H1 (cell line): ENCODE data around the gene BCL11A. TPM values are rescaled to one million over a fixed set of nuclear protein-coding genes. Genes with fewer than 3 reads are reported as not detected.

Source experiments
- CTCF ChIA-PET: fragments of 300-600 bp; sonication (Branson Sonifier 250); formaldehyde crosslinking; loops from one replicate; lab custom pipeline; 2021; ENCODE audit not compliant: partially characterized antibody; lab: Charles Lee
- POLR2A ChIA-PET: fragments of 300-600 bp; sonication (Branson Sonifier 250); formaldehyde crosslinking; loops from one replicate; lab custom pipeline; 2021; ENCODE audit warnings: inconsistent platforms; ENCODE audit not compliant: partially characterized antibody; lab: Charles Lee
- DNase-seq, 2 experiments: peaks; one replicate each; pipeline versions ENCODE4 v3.0.0 to v3.0.0-alpha.2; 2010 to 2022; ENCODE audit warnings: low spot score in 2 of 2, low read depth in 1 of 2, mixed read lengths in 1 of 2
- FAIRE-seq: peaks from 2 replicates; lab custom pipeline; 2011; peaks lifted over from hg19 to GRCh38; lab: Jason Lieb, UNC
- H2AFZ ChIP-seq: 2 replicates; pipeline ENCODE4 v1.8.1; 2012; ENCODE audit warnings: low read length, inconsistent platforms
- H2AK5ac ChIP-seq: 2 replicates; pipeline ENCODE4 v1.6.1; 2013; ENCODE audit warnings: low read depth, low read length
- H2BK120ac ChIP-seq: replicated peaks from 2 replicates; pipeline ENCODE3; 2013; ENCODE audit warnings: low read depth, low read length, inconsistent platforms
- H2BK12ac ChIP-seq: 2 replicates; pipeline ENCODE4 v1.6.1; 2013; ENCODE audit warnings: low read depth, low read length
- H2BK15ac ChIP-seq: 2 replicates; pipeline ENCODE4 v1.6.1; 2013; ENCODE audit warnings: low read length
- H2BK20ac ChIP-seq: 2 replicates; pipeline ENCODE4 v1.6.1; 2013; ENCODE audit warnings: low read length
- H2BK5ac ChIP-seq: 2 replicates; pipeline ENCODE4 v1.6.1; 2013; ENCODE audit warnings: low read depth, low read length
- H3K14ac ChIP-seq: 2 replicates; pipeline ENCODE4 v1.6.1; 2013; ENCODE audit warnings: inconsistent platforms; ENCODE audit not compliant: insufficient read length
- H3K18ac ChIP-seq: 2 replicates; pipeline ENCODE4 v1.6.1; 2013; ENCODE audit warnings: low read length; ENCODE audit errors: extremely low read depth
- H3K23ac ChIP-seq: 2 replicates; pipeline ENCODE4 v1.6.1; 2013; ENCODE audit warnings: inconsistent platforms; ENCODE audit not compliant: insufficient read length
- H3K23me2 ChIP-seq: 2 replicates; pipeline ENCODE4 v1.6.1; 2013; ENCODE audit warnings: low read depth, low read length
- H3K27ac ChIP-seq: 2 replicates; pipeline ENCODE4 v1.6.1; 2011; ENCODE audit warnings: low read depth, low read length, inconsistent platforms
- H3K27me3 ChIP-seq, 4 experiments: replicated peaks in 1 of 4; 1 replicate in 1 of 4; 2 replicates in 3 of 4; pipeline versions ENCODE4 v1.6.1 to v1.8.1; 2011 to 2013; ENCODE audit warnings: low read length in 3 of 4, mild to moderate bottlenecking in 3 of 4, inconsistent platforms in 2 of 4, mixed read lengths in 2 of 4, moderate library complexity in 1 of 4; ENCODE audit not compliant: control insufficient read depth in 3 of 4, insufficient read depth in 3 of 4; ENCODE audit errors: extremely low read depth in 1 of 4
- H3K36me3 ChIP-seq, 4 experiments: 2 replicates each; pipeline versions ENCODE4 v1.6.1 to v1.8.1; 2011 to 2013; ENCODE audit warnings: mild to moderate bottlenecking in 4 of 4, low read length in 3 of 4, moderate library complexity in 2 of 4, control low read depth in 1 of 4, inconsistent platforms in 1 of 4; ENCODE audit not compliant: insufficient read depth in 4 of 4, control insufficient read depth in 2 of 4
- H3K4ac ChIP-seq: replicated peaks from 2 replicates; pipeline ENCODE3; 2013; ENCODE audit warnings: low read length, low read depth, mixed read lengths, inconsistent platforms; ENCODE audit not compliant: insufficient read length
- H3K4me1 ChIP-seq, 4 experiments: replicated peaks in 1 of 4; 1 replicate in 1 of 4; 2 replicates in 3 of 4; pipeline versions ENCODE4 v1.6.1 to v1.8.1; 2011 to 2013; ENCODE audit warnings: low read length in 3 of 4, inconsistent platforms in 2 of 4, mixed read lengths in 1 of 4; ENCODE audit not compliant: insufficient read depth in 4 of 4, control insufficient read depth in 3 of 4
- H3K4me2 ChIP-seq, 2 experiments: 2 replicates each; pipeline versions ENCODE4 v1.6.1 to v1.8.1; 2011 to 2013; ENCODE audit warnings: low read depth in 2 of 2, low read length in 2 of 2, control low read depth in 1 of 2, inconsistent platforms in 1 of 2, mild to moderate bottlenecking in 1 of 2; ENCODE audit not compliant: insufficient read depth in 1 of 2
- H3K4me3 ChIP-seq, 4 experiments: fragments of 200-600, 300-600 bp in 1 of 4; sonication (generic), shearing (Covaris generic), sonication (Bioruptor Twin) in 1 of 4; 2 replicates each; pipeline versions ENCODE4 v1.5.1 to v1.8.1; 2011 to 2016; ENCODE audit warnings: low read length in 4 of 4, low read depth in 3 of 4, control low read depth in 2 of 4, inconsistent platforms in 2 of 4, mild to moderate bottlenecking in 2 of 4, mixed read lengths in 1 of 4, moderate library complexity in 1 of 4; ENCODE audit not compliant: insufficient read depth in 2 of 4; ENCODE audit errors: extremely low read depth in 1 of 4
- H3K56ac ChIP-seq: replicated peaks from 2 replicates; pipeline ENCODE3; 2013; ENCODE audit warnings: low read depth, mild to moderate bottlenecking, mixed read lengths, low read length, inconsistent platforms; ENCODE audit not compliant: insufficient read length
- H3K79me1 ChIP-seq: 2 replicates; pipeline ENCODE4 v1.6.1; 2013; ENCODE audit warnings: low read depth, low read length, control low read depth
- H3K79me2 ChIP-seq, 2 experiments: 2 replicates each; pipeline versions ENCODE4 v1.6.1 to v1.8.1; 2012 to 2013; ENCODE audit warnings: low read length in 2 of 2, mild to moderate bottlenecking in 2 of 2, inconsistent platforms in 1 of 2; ENCODE audit not compliant: insufficient read depth in 2 of 2, control insufficient read depth in 1 of 2
- H3K9ac ChIP-seq, 4 experiments: replicated peaks in 1 of 4; 1 replicate in 1 of 4; 2 replicates in 3 of 4; pipeline versions ENCODE4 v1.6.1 to v1.8.1; 2011 to 2013; ENCODE audit warnings: low read depth in 3 of 4, low read length in 3 of 4, control low read depth in 2 of 4, mild to moderate bottlenecking in 2 of 4, moderate library complexity in 2 of 4, inconsistent platforms in 1 of 4; ENCODE audit errors: extremely low read depth in 1 of 4
- H3K9me3 ChIP-seq, 2 experiments: 2 replicates each; pipeline versions ENCODE4 v1.6.1 to v1.8.1; 2012 to 2013; ENCODE audit warnings: mild to moderate bottlenecking in 2 of 2, moderate library complexity in 2 of 2, control low read depth in 1 of 2, inconsistent platforms in 1 of 2, low read depth in 1 of 2, low read length in 1 of 2, mixed read lengths in 1 of 2; ENCODE audit not compliant: insufficient read depth in 2 of 2
- H4K20me1 ChIP-seq, 2 experiments: replicated peaks in 1 of 2; 2 replicates each; pipeline versions ENCODE3 to v1.8.1; 2011 to 2013; ENCODE audit warnings: inconsistent platforms in 2 of 2, low read length in 2 of 2, mild to moderate bottlenecking in 1 of 2; ENCODE audit not compliant: insufficient read depth in 2 of 2, control insufficient read depth in 1 of 2
- H4K5ac ChIP-seq: 2 replicates; pipeline ENCODE4 v1.6.1; 2013; ENCODE audit warnings: low read length, low read depth, mixed read lengths, inconsistent platforms; ENCODE audit not compliant: insufficient read length
- H4K8ac ChIP-seq: 2 replicates; pipeline ENCODE4 v1.8.0; 2013; ENCODE audit warnings: mild to moderate bottlenecking, moderate library complexity, low read length, inconsistent platforms; ENCODE audit not compliant: insufficient read depth; ENCODE audit errors: extremely low read depth
- H4K91ac ChIP-seq: replicated peaks from 2 replicates; pipeline ENCODE3; 2013; ENCODE audit warnings: low read length, mixed read lengths, inconsistent platforms; ENCODE audit not compliant: insufficient read length
- ASH2L ChIP-seq: fragments of 200-600, 300-600 bp; sonication (generic); IDR thresholded peaks from one replicate; pipeline ENCODE4 v1.7.1; 2017; ENCODE audit warnings: low read length
- BCL11A ChIP-seq, 2 experiments: IDR thresholded peaks; one replicate each; pipeline ENCODE4 v1.6.1; 2011; ENCODE audit warnings: low read depth in 2 of 2, low read length in 2 of 2, mild to moderate bottlenecking in 2 of 2
- CBX5 ChIP-seq: fragments of 300-800, 300-1000 bp; sonication (generic); IDR thresholded peaks from 2 replicates; pipeline ENCODE4 v1.7.1; 2016; ENCODE audit warnings: antibody characterized with exemption, low read length, low read depth
- CEBPB ChIP-seq: IDR thresholded peaks from 2 replicates; pipeline ENCODE4 v1.6.1; 2012; ENCODE audit warnings: low read depth, low read length
- EGR1 ChIP-seq: IDR thresholded peaks from 2 replicates; pipeline ENCODE4 v1.6.1; 2011; ENCODE audit warnings: low read depth, low read length, borderline replicate concordance
- EP300 ChIP-seq, 2 experiments: IDR thresholded peaks; 1 replicate in 1 of 2; 2 replicates in 1 of 2; pipeline ENCODE4 v1.6.1; 2011 to 2012; ENCODE audit warnings: low read depth in 2 of 2, low read length in 2 of 2, mild to moderate bottlenecking in 2 of 2, borderline replicate concordance in 1 of 2, inconsistent platforms in 1 of 2, moderate library complexity in 1 of 2
- GABPA ChIP-seq: IDR thresholded peaks from 2 replicates; pipeline ENCODE4 v1.6.1; 2011; ENCODE audit warnings: mild to moderate bottlenecking, low read length, moderate library complexity, borderline replicate concordance; ENCODE audit not compliant: insufficient read depth
- JUND ChIP-seq: IDR thresholded peaks from 2 replicates; pipeline ENCODE4 v1.6.1; 2011; ENCODE audit warnings: mild to moderate bottlenecking, improper control_type of control experiment, low read length
- KDM1A ChIP-seq: fragments of 200-600, 300-600 bp; sonication (generic); IDR thresholded peaks from 2 replicates; pipeline ENCODE4 v1.7.1; 2016; ENCODE audit warnings: mild to moderate bottlenecking, low read length, borderline replicate concordance
- POLR2AphosphoS5 ChIP-seq: IDR thresholded peaks from 2 replicates; pipeline ENCODE4 v1.6.1; 2011; ENCODE audit warnings: low read depth, low read length
- POU5F1 ChIP-seq: IDR thresholded peaks from 2 replicates; pipeline ENCODE4 v1.6.1; 2011; ENCODE audit warnings: low read depth, mild to moderate bottlenecking, low read length, moderate library complexity
- RBBP5 ChIP-seq: IDR thresholded peaks from 2 replicates; pipeline ENCODE4 v1.7.1; 2012; ENCODE audit warnings: low read depth, mild to moderate bottlenecking, inconsistent platforms, low read length, moderate library complexity, borderline replicate concordance
- SAP30 ChIP-seq: fragments of 300-600 bp; sonication (generic); IDR thresholded peaks from 2 replicates; pipeline ENCODE4 v1.7.1; 2012; ENCODE audit warnings: low read length, moderate library complexity, mild to moderate bottlenecking, inconsistent platforms; ENCODE audit not compliant: insufficient read depth, insufficient replicate concordance
- TAF1 ChIP-seq: IDR thresholded peaks from 2 replicates; pipeline ENCODE4 v1.6.1; 2011; ENCODE audit warnings: mild to moderate bottlenecking, low read depth, low read length
- TBP ChIP-seq: IDR thresholded peaks from 2 replicates; pipeline ENCODE4 v1.6.1; 2011; ENCODE audit warnings: low read depth, low read length, improper control_type of control experiment
- WGBS, 2 experiments: shearing (Covaris generic) in 1 of 2; methylation state at CpG; one replicate each; pipeline versions ENCODE4 v1.1.6 to v1.1.7; 2013 to 2015; ENCODE audit warnings: low lambda C conversion rate in 2 of 2, mixed read lengths in 2 of 2, inconsistent platforms in 1 of 2, low coverage in 1 of 2, missing lambda C conversion rate in 1 of 2; ENCODE audit not compliant: insufficient replicate concordance in 2 of 2, insufficient coverage in 1 of 2, insufficient read length in 1 of 2; ENCODE audit errors: extremely low coverage in 1 of 2, missing lambda C conversion rate in 1 of 2; 5-methylcytosine and 5-hydroxymethylcytosine counted together
- polyA plus RNA-seq, 7 experiments: library from polyadenylated mRNA; depleted of rRNA in 3 of 7; stranded (reverse) in 5 of 7; unstranded in 2 of 7; fragments of >200 nt in 5 of 7; fragments of 200-250 nt in 2 of 7; gene quantifications; 1 replicate in 5 of 7; 2 replicates in 1 of 7; 4 replicates in 1 of 7; pipeline versions ENCODE4 v1.2.1 to v1.2.3, GENCODE V29; 2011 to 2013; ENCODE audit warnings: missing spikeins in 2 of 7, mixed read lengths in 2 of 7
- total RNA-seq: library from RNA; stranded (reverse); fragmentation: NEBNext Ultra II Directional; extraction: Animal tissue kit (Norgen Biotek cat#: 25700); gene quantifications from 2 replicates; pipeline ENCODE4 v1.2.1, GENCODE V29; 2021

The BCL11A gene
- total and polyA plus RNA-seq, 2 of the 8 experiments (the other 6 are each of a cell fraction or from before 2014, with no cell fraction given) = 11.9 to 59.3 TPM

GRCh38 chr2:60465736-60466135, 87.7 kb downstream of the BCL11A start:
- CTCF ChIA-PET = interaction anchor here (0.6 to 2.0 kb wide), 4 partner anchors 26 to 128 kb away, joined by 3 to 8 read pairs (median 4); no protein-coding TSS in a partner anchor
- WGBS, 2 experiments = 88% methylated on average over 4 of the region's 4 CpGs; no CpG with 5 or more reads in 1 of the 2 experiments
- no peak overlapping the region for H3K23ac ChIP-seq
- no peak overlapping the region for H3K56ac ChIP-seq
- no peak overlapping the region for H2BK120ac ChIP-seq
- H3K27me3 ChIP-seq = no peaks in the 10 kb centered on the region
- H4K5ac ChIP-seq = no peak overlapping the region
- H4K8ac ChIP-seq = no peak overlapping the region
- no peak overlapping the region for H2BK20ac ChIP-seq
- peaks cover 0 to 53% of the 10 kb centered on the region in 2 experiments; a peak in 3 of 4 replicates for H3K79me2 ChIP-seq
- no peak overlapping the region for H3K4me3 ChIP-seq
- H2AK5ac ChIP-seq = no peak overlapping the region
- H3K4me2 ChIP-seq = no peak overlapping the region
- H2BK5ac ChIP-seq = no peak overlapping the region
- no peak overlapping the region for H3K18ac ChIP-seq
- FAIRE-seq = no peak
- H2AFZ ChIP-seq = no peak overlapping the region
- no peak overlapping the region for H3K4ac ChIP-seq
- H4K20me1 ChIP-seq = peaks cover 5 to 8% of the 10 kb centered on the region in 2 experiments
- no peak overlapping the region for H4K91ac ChIP-seq
- no peaks in the 10 kb centered on the region; a peak in 1 of 4 replicates for H3K9me3 ChIP-seq
- H3K14ac ChIP-seq = no peak overlapping the region
- H3K27ac ChIP-seq = no peak overlapping the region
- no peak overlapping the region for H2BK12ac ChIP-seq
- no peak overlapping the region for H3K9ac ChIP-seq
- DNase-seq = no peak
- H3K79me1 ChIP-seq = no peaks in the 10 kb centered on the region; the same call in 1 of the 2 replicates
- POLR2A ChIA-PET = interaction anchor here (1.5 kb wide), 1 partner anchor 88 kb away, joined by 3 read pairs; the partner anchor contains the start of gene BCL11A
- no peak overlapping the region for H2BK15ac ChIP-seq
- H3K23me2 ChIP-seq = peaks cover 7% of the 10 kb centered on the region; the same call in 1 of the 2 replicates
- peaks cover 0 to 32% (median 14%) of the 10 kb centered on the region in 4 experiments; a peak in 4 of 8 replicates for H3K36me3 ChIP-seq
- H3K4me1 ChIP-seq = peaks cover 0 to 12% (median 9%) of the 10 kb centered on the region in 4 experiments
- TF ChIP-seq EP300 (IDR thresholded peaks at IDR 0.05; ENCODE audit: borderline replicate concordance in 1 of 2, low read depth in 2 of 2, low read length in 2 of 2) (no peak), CBX5 (no peak), POU5F1 (no peak), POLR2AphosphoS5 (no peak), ASH2L (no peak), TAF1 (no peak), GABPA (no peak), SAP30 (no peak), CEBPB (no peak), EGR1 (no peak), JUND (no peak), TBP (no peak), RBBP5 (no peak), KDM1A (no peak), BCL11A (IDR thresholded peaks at IDR 0.05; ENCODE audit: low read depth in 2 of 2, low read length in 2 of 2) (no peak)
